Cardiac septum (tissue), 1 donor: Measurements from ENCODE around the gene FRY. TPM values are rescaled to one million over a fixed set of nuclear protein-coding genes. Genes with fewer than 3 reads are reported as not detected.

ENCODE experiments used
- DNase-seq: peaks from one replicate; pipeline ENCODE4 v3.0.0-alpha.2; 2020; ENCODE audit warnings: low spot score
- intact Hi-C: fragments of 100-400 bp; cut with DNase I; formaldehyde crosslinking; loops from one replicate; pipeline ENCODE4 v1.14.0; 2022
- total RNA-seq: library from RNA; stranded (reverse); fragmentation: NEBNext Ultra II Directional; extraction: Animal tissue kit (Norgen Biotek cat#: 25700); gene quantifications from one replicate; pipeline ENCODE4 v1.2.1, GENCODE V29; 2021
- donor health status: DM: no; HTN: no; CAD: no.

FRY gene
- total RNA-seq, 1 donor from 2014 or later, result 202 TPM

DNA sequence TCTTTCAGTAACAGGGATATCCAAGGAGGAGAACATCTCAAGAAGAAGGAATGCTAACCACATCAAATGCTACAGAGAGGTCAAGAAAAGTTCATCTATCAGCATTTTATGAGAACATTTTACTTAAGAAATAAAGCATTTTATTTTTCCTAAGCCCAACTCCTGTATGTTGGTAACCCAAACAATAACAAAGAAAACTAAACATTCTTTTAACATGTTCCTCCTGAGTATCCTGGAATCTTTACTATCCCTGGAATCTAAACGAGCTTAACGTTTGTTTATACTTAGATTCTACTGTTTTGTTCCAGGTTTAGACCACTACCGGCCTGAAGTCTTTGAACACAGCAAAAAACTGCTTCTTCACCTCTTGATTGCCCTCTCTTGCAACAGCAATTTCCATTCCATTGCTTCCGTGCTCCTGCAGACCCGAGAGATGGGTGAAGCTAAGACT, 193.9 kb downstream of the FRY start:
- intact Hi-C loops, result no loop called here
- no peak for DNase-seq

DNA sequence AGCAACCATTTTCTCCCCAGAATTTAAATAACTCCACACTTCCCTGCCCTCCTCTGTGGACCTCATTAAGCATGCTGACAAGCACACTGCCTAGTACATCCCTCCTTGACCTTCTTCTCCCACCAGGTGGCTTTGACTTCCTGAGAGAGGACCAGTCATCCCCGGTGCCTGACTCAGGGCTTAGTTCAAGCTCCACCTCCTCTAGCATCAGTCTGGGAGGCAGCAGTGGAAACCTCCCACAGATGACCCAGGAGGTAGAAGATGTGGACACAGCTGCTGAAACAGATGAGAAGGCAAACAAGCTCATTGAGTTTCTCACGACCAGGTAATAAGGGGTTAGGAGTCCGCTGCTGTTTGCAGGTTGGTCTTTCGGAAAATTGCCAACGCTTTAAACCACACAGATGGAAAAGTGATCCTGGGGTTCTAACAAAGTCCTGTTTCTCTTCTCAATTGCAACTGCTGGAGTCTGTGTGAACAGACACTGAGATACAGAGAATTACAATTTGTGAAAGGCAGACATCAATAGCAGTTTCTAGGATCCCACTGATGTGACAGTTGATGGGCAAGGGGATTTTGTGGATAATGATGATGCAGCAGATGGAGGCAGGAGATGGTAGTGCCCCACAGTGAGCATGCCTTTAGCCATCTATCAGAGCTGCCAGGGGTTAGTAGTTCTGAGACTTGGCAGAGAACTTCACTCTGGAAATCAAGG, 196.9 kb downstream of the FRY start:
- no peak for DNase-seq
- intact Hi-C loops, result no loop called here

DNA sequence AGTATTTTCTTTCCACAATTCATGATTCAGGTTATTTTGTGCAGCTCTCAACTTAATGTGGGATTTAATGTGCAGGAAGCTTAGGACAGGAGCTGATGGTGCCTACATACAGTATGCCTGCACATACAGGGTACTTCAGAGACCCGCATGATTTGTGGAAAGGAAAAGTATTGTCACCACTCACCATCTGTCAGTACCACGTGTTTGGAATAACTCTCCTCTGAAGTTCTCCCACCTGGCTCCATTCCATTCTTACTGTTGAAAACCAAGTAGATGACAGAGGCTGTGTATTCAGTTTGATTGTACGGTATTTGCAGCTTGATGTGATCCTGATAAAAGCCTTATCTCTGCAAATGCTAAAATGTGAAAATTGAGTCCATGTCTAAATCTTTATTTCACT, 197.9 kb downstream of the FRY start:
- DNase-seq, result no peak
- intact Hi-C loops, result no loop called here

DNA sequence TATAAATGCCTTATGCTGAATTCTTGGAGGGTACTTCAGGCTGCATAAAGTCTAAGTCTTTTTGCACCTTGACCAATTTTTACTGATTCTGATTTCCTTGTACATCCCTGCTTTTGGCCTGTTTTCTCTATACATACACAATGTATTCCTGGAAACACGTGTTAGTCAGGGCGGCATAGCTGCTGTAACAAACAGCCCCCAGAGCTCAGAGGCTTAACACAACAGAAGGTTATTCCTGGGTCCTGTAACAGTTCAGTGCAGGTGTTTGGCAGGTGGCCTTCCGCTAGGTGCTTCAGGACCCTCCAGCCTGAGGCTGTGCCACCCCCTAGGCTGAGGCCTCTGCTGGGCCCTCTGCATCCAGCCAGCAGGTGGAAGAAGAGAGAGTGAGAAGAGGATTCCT, 200.7 kb downstream of the FRY start:
- intact Hi-C loops, result loop anchor here (10.0 kb wide), 1 partner anchor 57 kb away; no protein-coding TSS in a partner anchor
- no peak for DNase-seq

DNA sequence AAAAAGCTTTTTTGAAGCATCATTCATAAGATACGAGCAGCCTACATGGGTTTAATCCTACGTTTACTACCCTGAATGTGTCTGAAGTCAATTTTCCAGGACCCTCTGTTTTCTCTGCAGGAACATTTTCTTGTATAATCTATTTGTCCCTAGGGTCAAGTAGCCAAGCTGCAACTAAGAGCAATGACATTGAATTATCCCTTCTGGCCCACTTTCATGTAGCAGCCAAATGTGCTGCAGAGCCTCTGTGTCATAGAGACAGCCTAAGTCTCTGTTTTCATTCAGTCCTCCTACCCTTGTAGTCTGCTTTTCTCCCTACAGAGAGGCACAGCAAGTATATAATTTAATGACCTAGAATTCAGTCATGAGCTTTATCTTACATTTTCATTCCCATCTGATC, 201.5 kb downstream of the FRY start:
- DNase-seq, result no peak
- intact Hi-C loops, result loop anchor here (10.0 kb wide), 1 partner anchor 58 kb away; no protein-coding TSS in a partner anchor

DNA sequence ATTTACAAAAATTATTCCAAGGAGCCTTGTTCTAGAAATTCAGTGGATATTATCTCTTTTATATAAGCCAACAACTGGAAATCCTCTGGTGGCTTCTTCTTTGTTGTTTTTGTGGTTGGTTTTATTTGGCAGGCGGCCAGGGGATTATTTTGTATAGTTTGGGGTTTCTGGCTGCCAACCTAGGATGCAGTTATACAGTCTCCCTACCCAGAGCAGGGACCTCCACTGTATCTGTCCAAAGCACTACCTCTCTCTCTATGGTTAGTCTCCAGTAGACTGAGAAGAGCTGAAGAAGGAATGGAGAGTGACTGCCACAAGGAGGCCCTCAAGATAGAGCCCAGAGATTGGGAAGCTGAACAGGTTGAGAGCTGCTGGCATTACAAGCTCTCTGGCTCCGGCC, 203.3 kb downstream of the FRY start:
- intact Hi-C loops, result loop anchor here (10.0 kb wide), 1 partner anchor 60 kb away; no protein-coding TSS in a partner anchor
- no peak for DNase-seq

DNA sequence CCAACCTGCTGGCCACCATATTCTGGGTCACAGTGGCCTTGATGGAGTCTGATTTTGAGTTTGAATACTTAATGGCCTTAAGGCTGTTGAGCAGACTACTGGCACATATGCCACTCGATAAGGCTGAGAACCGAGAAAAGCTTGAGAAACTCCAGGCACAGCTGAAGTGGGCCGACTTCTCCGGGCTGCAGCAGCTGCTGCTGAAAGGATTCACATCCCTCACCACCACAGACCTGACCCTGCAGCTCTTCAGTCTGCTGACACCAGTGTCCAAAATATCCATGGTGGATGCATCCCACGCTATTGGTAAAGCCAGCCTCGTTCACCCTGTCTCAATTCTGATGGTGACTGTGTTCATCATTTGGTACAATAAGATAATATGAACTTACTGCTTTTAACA, 206.1 kb downstream of the FRY start:
- no peak for DNase-seq
- intact Hi-C loops, result loop anchor here (10.0 kb wide), 1 partner anchor 63 kb away; no protein-coding TSS in a partner anchor

DNA sequence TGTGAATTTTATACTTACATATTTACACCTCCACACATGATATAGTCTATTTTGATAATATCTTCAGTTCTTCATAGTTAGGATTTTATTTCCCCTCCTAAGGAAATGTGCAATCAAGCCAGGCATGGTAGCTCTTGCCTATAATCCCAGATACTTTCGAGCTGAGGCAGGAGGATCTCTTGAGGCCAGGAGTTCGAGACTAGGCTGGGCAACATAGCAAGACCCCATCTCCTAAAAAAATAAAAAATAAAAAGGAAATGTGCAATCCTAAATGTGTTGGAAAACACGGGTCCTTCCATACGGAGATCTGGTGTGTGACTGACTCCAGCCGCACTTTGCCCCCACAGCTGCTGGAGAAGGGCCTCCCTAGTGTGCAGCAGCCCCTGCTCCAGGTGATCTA, 212.1 kb downstream of the FRY start:
- intact Hi-C loops, result no loop called here
- no peak for DNase-seq

DNA sequence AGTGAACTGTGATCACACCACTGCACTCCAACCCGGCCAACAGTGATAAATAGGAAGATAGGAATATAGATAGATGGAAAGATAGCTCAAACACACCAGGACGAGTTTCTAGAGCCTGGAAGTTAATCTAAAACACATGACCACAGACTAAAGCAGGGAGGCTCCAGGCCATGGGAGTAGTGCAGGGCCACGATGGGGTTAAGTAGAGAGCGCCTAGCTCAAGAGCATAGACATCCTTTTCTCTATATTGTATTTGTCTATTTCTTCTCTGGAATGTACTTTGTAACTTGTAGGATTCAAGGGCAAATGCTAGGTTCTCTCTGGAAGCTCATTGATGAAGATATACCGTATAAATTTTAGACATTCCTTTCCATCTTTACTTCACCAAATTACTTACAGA, 214.0 kb downstream of the FRY start:
- DNase-seq, result no peak
- intact Hi-C loops, result no loop called here

DNA sequence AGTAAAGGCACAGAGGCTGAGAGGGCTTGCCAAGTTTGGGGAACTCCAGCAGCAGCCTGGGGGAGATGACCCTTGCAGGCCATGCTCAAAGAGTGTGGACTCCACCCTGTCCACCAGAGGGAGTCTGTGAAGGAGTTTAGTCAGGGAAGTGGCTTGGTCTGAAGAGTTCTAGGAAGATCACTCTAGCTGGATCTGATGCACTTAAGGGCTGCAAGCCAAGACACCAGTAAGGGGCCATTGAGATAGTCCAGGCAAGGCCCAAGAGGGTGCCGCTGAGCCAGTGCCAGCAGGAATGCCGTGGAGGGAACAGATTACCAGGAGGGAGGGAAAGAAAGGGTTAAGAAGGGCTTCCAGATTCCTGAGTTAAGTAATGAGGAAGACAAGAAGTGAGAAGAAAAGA, 214.9 kb downstream of the FRY start:
- intact Hi-C loops, result loop anchor here (1.0 kb wide), 1 partner anchor 64 kb away; no protein-coding TSS in a partner anchor
- DNase-seq, result no peak

DNA sequence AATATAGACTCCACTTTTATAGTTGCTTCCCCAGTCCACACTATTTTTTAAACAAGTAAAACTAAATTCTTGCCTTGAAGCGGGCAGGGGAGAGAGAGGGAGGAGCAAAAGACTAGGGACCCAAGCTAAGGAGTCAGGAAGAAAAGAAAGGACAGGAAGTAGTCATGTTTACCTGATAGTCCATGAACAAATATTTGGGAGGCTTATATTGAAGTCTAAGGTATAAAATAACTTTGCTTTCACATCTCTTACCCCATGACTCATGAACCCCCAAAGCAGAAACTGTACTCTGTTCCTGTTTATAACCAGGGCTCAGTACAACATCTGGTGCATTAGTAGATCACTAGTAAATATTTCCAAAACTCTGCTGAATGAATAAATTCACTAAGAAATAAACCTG, 216.3 kb downstream of the FRY start:
- intact Hi-C loops, result no loop called here
- no peak for DNase-seq

DNA sequence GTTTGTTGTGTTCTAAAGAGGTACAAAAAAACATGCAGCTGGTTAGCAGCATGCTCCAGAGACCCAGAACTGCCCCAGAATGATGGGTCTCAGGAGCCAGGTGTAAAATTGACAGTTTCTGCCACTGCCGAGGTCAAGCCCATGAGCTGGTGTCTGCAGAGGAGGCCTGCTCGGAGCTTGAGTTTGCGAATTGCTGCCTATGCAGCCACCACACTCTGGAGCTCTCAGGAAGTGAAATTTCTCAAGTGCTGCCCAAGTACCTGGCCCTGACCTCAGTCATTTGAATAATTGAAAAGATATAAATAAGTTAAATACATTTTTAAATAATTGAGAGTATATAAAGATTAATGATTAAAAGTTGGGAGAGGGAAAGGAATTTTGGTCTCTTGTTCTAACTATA, 217.2 kb downstream of the FRY start:
- intact Hi-C loops, result no loop called here
- no peak for DNase-seq

DNA sequence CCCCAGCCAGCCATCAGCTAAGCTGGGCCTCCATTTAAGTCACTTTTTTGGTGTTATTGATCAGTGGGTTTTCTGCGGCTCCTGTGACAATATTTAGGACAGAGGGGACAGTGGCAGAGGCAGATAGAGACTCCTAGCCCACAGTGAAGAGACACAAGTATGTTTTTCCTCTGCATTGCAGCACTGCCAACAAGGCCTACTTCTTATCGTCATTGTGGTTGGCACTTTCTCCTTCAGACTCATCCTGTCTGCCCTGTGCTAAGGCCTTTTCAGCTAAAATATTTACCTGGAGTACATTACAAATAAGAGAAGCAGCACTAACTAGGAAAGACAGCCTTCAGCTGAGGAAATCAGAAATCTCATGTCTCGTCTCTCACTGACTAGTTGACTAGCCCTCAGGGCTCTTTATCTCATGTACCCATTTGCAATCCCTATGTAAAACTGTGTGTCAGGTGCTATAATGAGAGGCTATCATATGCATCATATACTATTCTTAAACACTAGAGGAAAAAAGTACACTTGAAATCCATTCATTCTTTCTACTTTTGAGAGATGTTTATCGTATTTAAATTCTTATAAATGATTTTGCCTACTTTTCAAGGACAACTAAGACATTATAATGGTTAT, 221.4 kb downstream of the FRY start:
- DNase-seq, result no peak
- intact Hi-C loops, result no loop called here

DNA sequence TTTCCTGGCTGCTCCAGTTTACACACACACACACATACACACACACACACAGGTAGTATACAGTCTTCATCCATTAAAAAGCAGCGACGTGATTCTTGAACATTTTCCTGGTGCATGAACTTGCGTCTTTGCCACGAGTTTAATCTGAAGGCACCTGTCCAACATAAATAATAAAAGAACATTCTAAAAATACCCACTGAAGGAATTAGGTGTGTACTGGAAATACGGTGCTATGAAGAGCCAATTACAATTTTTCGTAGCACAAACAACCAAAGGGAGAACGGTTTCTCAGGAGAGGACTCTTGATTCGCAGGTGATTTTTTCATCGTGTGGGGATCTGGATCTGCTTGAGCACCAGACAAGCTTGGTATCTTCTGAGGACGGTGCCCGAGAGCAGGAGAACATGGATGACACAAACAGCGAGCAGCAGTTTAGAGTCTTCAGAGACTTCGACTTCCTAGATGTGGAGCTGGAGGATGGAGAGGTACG, 222.4 kb downstream of the FRY start:
- intact Hi-C loops, result no loop called here

DNA sequence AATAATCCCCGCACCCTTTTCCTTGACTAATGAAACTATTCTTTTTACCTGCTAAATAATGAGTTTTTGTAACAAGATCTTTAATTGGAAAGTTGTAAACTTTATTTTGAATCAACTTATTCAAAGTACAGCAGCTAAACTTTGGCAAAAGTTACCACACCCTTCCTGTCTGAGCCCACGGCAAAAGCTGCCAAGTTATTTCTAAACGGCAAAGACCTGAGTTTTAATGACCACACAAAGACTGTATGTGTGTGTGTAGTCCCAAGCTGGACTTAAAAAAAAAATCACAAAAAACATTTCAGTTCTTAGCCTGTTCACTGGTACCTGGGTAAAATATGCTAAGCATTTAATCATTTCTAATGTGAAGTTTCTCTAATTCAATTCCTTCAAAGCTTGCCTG, 222.8 kb downstream of the FRY start:
- intact Hi-C loops, result no loop called here

More for the DNA sequence above, 222.4 kb downstream of the FRY start:
- DNase-seq, result no peak

DNA sequence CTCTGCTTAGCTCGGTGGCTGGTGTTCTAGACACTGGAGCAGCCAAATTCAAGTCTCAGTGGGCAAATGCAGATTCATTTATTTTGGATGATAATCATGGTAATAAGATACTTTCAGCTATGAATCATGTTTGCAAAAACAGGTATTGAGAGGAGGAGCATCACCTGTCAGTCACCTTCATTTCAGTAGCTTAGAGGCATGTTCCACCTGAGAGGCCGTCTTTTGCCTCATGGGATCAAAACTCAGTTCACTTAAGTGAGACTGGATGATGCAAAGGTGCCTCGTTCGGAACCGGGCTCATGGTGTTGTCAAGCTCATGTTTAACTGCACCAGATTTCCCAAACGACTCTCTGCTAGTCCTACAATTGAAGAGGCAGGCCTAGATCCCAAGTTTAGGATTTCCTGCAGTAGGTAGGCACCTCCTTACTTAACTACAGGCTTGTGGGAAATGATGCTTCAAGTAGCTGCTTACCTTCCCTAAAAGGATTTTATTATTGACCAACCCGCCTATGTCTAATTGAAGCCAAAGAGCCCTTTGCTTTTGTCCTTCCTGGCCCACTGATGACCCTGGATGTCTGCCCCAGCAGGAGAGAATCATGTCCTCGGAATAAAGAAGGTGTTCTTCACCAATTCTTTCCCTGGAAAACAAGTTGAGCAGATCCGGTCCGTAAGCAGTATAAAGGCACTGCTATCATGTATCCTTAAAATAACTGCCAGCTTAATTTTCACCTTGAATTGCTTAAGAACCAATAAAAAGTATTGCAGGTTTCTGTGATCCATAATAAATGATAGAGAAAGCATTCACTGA, 223.5 kb downstream of the FRY start:
- intact Hi-C loops, result no loop called here

More for the DNA sequence above, 222.8 kb downstream of the FRY start:
- DNase-seq, result no peak

DNA sequence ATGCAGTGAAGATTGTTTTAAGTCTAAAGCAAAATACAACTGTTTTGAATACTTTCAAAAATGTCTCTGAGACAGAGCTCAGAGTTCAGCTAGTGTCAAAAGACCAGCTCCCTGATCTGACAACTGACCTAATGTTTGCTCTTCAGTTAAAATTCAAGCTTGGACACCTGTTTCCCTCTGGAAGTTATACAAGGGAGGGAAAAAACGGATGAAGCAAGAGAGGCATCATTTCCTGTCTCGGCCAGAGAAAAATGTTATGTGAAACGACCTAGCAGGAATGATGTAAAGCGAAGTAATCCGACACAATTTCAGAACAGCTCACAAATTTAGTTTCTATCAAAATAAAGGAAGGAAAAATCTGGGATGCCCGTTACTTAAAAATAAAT, 224.1 kb downstream of the FRY start:
- intact Hi-C loops, result no loop called here
- no peak for DNase-seq

More for the DNA sequence above, 223.5 kb downstream of the FRY start:
- no peak for DNase-seq

DNA sequence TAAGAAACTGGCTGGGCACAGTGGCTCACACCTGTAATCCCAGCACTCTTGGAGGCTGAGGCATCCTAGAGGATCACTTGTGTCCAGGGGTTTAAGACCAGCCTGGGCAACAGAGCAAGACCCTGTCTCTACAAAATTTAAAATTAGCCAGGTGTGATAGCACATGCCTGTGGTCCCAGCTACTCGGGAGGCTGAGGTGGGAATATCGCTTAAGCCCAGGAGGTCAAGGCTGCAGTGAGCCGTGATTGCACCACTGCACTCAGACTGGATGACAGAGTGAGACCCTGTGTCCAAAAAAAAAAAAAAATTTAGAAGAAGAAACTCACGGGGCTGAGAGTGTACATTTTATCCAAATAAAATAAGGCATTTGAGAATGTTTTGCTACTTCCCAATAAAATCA, 224.7 kb downstream of the FRY start:
- intact Hi-C loops, result no loop called here
- no peak for DNase-seq

DNA sequence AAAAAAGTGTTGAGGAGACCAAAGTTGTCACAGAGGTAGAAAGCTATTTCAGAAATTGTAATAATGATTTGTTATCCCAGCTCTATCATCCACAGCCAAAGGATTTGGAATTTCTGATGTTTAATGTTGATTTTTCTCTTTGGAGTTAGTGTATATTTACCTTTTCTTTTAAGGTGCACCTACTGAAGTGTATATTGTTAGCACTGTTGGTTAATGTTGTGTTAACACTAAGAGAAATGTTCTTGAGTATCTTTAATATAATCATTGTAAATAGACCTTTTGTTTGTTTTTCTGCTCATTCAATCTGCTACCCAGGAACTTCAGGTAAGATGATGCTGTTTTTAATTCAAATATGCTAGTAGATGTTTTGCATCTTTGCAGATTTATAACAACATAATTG, 226.1 kb downstream of the FRY start:
- intact Hi-C loops, result no loop called here

DNA sequence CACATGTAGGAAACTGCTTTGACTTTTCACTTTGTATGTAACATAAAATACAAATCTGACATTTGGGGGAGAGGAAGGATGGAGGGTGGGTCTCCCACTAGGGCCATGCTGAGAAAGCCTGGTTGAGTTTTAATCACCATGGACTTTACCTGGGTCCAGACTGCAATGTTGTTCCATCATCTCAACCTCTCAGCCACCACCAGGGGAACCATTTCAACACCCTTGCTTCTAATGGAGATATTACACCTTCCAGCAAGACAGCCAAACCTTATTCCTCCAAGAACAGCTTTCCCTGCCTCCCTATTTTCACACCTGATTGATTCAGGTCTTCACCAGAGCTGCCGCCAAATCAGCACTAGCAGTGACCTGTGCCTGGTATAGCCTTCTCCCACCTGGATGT, 227.5 kb downstream of the FRY start:
- no peak for DNase-seq
- intact Hi-C loops, result no loop called here

More for the DNA sequence above, 226.1 kb downstream of the FRY start:
- DNase-seq, result no peak
